Cardiac fibroblast (primary cell): ENCODE measurements around the gene YAE1.

Experiments used
- DNase-seq, 2 donors: peaks; one replicate each; pipeline versions ENCODE4 v3.0.0 to v3.0.0-alpha.2; 2010; ENCODE audit warnings: low read depth in 2 of 2
- H3K4me3 ChIP-seq, 2 donors: replicated peaks in 1 of 2; 1 replicate in 1 of 2; 2 replicates in 1 of 2; pipeline ENCODE4 v1.5.1; 2011; ENCODE audit warnings: low read depth in 2 of 2, low read length in 2 of 2, mild to moderate bottlenecking in 2 of 2, moderate library complexity in 1 of 2
- CTCF ChIP-seq: IDR thresholded peaks from one replicate; pipeline ENCODE4 v1.5.1; 2011; ENCODE audit warnings: low read depth, mild to moderate bottlenecking, low read length, inconsistent platforms

Gene YAE1

GRCh38 chr7:39618868-39619267 lies 52.7 kb downstream of the YAE1 start:
- H3K4me3 ChIP-seq: no peak overlapping the region
- TF ChIP-seq CTCF: no peak
- no peak for DNase-seq

GRCh38 chr7:39620486-39620885 lies 54.3 kb downstream of the YAE1 start:
- DNase-seq: peak in 1 of 2 donors; percentile 22
- TF ChIP-seq CTCF: no peak
- H3K4me3 ChIP-seq: no peak overlapping the region

GRCh38 chr7:39621261-39621660 lies 55.1 kb downstream of the YAE1 start:
- DNase-seq: peak; percentile 38 to 95
- H3K4me3 ChIP-seq: no peak overlapping the region

GRCh38 chr7:39621784-39622411 lies 55.7 kb downstream of the YAE1 start:
- peak overlapping the region in 1 of 2 donors; percentile 77 for H3K4me3 ChIP-seq
- no peak for TF ChIP-seq CTCF
- DNase-seq: peak in 1 of 2 donors; percentile 80

More at GRCh38 chr7:39621261-39621660, 55.1 kb downstream of the YAE1 start:
- no peak for TF ChIP-seq CTCF
